BE2C (cell line): ENCODE data around the gene NDUFS5.
"Not testable (repeated sequence)": the region's sequence is repeated elsewhere in the genome, so short reads cannot be mapped to it uniquely, and the experiment has no call there.

Experiments
- DNase-seq: peaks from one replicate; pipeline ENCODE4 v3.0.0-alpha.2; 2020
- H3K27me3 ChIP-seq: fragments of 250-450 bp; sonication (Bioruptor Pico); 2 replicates; pipeline ENCODE4 v1.5.1; 2020; ENCODE audit warnings: mild to moderate bottlenecking
- H3K36me3 ChIP-seq: fragments of 250-450 bp; sonication (Bioruptor Pico); 2 replicates; pipeline ENCODE4 v1.5.1; 2020; ENCODE audit warnings: mild to moderate bottlenecking
- H3K4me1 ChIP-seq: fragments of 250-450 bp; sonication (Bioruptor Pico); 2 replicates; pipeline ENCODE4 v1.5.1; 2020
- H3K4me3 ChIP-seq: 2 replicates; pipeline ENCODE4 v1.5.1; 2011; ENCODE audit warnings: low read depth, low read length
- H3K9me3 ChIP-seq: fragments of 250-450 bp; sonication (Bioruptor Pico); 2 replicates; pipeline ENCODE4 v1.5.1; 2020
- TF ChIP-seq, protein P1 (sequence below): IDR thresholded peaks from 2 replicates; pipeline ENCODE4 v1.5.1; 2012; ENCODE audit warnings: mild to moderate bottlenecking, low read depth, low read length

The NDUFS5 gene

DNA sequence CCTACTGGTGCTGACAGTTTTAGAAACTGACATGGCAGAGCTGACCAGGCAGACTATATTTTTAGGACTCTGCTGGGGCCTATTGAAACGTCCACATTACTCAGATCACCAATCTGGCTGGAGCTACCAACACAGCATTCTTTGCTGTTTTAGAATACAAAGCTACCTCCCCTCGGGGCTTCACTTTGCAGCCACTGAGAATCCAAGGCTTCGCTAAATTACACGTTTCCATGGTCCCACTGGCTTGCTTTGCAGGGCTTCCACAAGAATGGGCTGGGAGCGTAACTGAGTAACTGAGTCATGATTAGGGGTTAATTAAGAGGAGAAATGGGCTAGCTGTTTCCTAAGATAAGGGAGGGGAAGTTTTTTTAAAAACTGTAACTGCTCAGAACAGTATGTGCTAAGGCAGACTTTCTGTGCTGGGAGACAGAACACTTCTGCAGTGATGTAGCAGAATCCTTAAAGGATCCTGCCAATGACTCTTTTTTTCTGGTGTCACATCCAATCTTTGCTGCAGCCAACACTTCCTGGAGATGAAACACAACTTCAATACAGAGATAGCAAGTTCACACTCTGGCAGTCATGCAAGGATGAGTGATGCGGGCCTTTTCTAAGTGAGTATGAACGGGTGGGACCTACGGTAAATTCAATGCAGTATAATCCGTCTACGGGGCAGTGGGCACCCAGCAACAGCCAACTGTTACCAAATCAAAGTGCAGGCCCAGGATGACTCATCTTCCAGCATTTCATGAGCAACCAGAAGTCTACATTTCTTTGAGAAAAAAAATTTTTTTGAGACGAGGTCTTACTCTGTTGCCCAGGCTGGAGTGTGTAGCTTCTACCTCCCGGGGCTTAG is 21.5 kb downstream of the NDUFS5 start:
- H3K4me3 ChIP-seq = no peak overlapping the region
- TF ChIP-seq, protein P1, sequence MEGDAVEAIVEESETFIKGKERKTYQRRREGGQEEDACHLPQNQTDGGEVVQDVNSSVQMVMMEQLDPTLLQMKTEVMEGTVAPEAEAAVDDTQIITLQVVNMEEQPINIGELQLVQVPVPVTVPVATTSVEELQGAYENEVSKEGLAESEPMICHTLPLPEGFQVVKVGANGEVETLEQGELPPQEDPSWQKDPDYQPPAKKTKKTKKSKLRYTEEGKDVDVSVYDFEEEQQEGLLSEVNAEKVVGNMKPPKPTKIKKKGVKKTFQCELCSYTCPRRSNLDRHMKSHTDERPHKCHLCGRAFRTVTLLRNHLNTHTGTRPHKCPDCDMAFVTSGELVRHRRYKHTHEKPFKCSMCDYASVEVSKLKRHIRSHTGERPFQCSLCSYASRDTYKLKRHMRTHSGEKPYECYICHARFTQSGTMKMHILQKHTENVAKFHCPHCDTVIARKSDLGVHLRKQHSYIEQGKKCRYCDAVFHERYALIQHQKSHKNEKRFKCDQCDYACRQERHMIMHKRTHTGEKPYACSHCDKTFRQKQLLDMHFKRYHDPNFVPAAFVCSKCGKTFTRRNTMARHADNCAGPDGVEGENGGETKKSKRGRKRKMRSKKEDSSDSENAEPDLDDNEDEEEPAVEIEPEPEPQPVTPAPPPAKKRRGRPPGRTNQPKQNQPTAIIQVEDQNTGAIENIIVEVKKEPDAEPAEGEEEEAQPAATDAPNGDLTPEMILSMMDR = no peak
- no peaks in the 10 kb centered on the region for H3K4me1 ChIP-seq
- H3K27me3 ChIP-seq = no peaks in the 10 kb centered on the region
- DNase-seq = no peak
- no peaks in the 10 kb centered on the region for H3K9me3 ChIP-seq
- no peaks in the 10 kb centered on the region for H3K36me3 ChIP-seq

DNA sequence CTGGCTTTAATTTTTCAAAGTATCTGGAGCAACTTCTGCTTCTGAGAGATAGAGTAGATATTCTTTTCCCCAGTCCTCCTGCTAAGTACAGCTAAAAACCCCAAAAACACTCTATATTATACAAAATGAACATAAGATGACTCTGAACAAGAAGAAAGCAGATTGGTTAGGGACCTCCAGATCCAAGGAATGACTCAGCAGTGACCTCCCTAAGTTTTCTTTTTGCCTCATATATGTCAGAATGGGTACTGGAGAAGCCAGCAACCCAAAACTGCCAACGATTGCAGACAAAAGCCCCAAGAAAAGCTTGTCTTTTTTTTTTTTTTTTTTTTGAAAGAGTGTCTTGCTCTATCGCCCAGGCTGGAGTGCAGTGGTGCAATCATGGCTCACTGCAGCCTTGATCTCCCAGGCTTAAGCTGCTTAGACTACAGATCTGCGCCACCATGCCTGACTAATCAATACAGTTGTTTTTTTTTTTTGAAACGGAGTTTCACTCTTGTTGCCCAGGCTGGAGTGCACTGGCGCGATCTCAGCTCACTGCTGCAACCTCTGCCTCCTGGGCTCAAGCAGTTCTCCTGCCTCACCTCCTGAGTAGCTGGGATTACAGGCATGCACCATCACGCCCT is 22.7 kb downstream of the NDUFS5 start:
- H3K9me3 ChIP-seq = no peaks in the 10 kb centered on the region
- no peak overlapping the region for H3K4me3 ChIP-seq
- TF ChIP-seq, protein P1 = no peak
- H3K27me3 ChIP-seq = no peaks in the 10 kb centered on the region
- no peaks in the 10 kb centered on the region for H3K4me1 ChIP-seq
- DNase-seq = no peak
- no peaks in the 10 kb centered on the region for H3K36me3 ChIP-seq

DNA sequence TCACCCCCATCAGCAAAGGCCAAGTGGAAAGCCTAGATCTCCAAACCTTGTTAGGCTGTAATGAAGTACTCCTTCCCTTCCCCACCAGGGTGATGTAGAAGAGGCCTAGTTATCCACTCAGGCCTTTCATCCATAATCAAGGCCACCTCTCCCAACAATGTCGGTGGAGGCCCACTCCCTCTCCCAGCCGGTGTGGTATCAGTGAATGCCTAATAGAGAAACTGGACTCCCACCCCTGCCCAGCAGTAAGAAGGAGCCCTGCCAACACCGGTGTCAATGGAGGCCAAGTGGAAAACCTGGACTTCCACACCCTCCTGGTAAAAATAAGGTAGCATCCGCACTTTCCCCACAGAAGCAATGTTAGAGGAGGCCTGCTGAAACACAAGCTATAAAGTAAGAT is 23.9 kb downstream of the NDUFS5 start:
- Histone ChIP-seq H3K4me3 (no peak overlapping the region), H3K9me3 (no peaks in the 10 kb centered on the region), H3K4me1 (no peaks in the 10 kb centered on the region), H3K36me3 (no peaks in the 10 kb centered on the region), H3K27me3 (no peaks in the 10 kb centered on the region)
- TF ChIP-seq, protein P1 = no peak
- DNase-seq = no peak

DNA sequence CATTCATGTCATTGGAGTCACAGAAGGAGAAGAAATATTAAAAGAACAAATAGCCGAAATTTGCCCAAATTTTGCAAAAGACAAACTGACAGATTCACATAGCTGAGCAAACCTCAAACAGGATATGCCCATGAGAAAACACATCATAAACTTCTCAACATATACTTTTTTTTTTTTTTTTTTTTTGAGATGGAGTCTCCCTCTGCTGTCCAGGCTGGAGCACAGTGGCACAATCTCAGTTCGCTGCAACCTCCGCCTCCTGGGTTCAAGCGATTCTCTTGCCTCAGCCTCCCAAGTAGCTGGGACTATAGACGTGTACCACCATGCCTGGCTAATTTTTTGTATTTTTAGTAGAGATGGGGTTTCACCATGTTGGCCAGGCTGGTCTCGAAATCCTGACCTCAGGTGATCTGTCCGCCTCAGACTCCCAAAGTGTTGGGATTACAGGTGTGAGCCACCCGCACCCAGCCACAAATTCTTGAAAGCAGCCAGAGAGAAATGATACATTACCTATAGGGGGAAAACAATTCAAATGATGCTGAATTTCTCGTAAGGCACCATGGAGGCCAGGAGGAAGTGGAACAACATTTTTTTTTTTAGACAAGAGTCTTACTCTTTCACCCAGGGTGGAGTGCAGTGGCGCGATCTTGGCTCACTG is 25.2 kb downstream of the NDUFS5 start:
- not testable (repeated sequence) for DNase-seq, H3K4me3 ChIP-seq, H3K27me3 ChIP-seq, H3K4me1 ChIP-seq, H3K9me3 ChIP-seq, H3K36me3 ChIP-seq

DNA sequence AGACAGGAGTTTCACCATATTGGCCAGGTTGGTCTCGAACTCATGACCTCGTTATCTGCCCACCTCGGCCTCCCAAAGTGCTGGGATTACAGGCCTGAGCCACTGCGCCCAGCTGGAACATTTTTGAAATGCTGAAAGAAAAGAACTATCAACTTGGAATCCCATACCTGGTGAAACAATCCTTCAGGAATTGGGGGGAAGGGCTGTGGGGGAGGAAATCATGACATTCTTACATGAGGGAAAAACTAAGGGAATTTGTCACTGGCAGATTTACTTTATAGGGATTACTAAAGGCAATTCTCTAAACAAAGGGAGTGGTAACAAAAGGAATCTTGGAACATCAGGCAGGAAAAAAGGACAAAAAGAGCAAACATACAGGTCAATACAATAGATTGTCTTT is 25.8 kb downstream of the NDUFS5 start:
- no peak overlapping the region for H3K4me3 ChIP-seq
- TF ChIP-seq, protein P1 = no peak
- no peaks in the 10 kb centered on the region for H3K36me3 ChIP-seq
- no peak for DNase-seq
- no peaks in the 10 kb centered on the region for H3K9me3 ChIP-seq
- H3K27me3 ChIP-seq = no peaks in the 10 kb centered on the region
- no peaks in the 10 kb centered on the region for H3K4me1 ChIP-seq

DNA sequence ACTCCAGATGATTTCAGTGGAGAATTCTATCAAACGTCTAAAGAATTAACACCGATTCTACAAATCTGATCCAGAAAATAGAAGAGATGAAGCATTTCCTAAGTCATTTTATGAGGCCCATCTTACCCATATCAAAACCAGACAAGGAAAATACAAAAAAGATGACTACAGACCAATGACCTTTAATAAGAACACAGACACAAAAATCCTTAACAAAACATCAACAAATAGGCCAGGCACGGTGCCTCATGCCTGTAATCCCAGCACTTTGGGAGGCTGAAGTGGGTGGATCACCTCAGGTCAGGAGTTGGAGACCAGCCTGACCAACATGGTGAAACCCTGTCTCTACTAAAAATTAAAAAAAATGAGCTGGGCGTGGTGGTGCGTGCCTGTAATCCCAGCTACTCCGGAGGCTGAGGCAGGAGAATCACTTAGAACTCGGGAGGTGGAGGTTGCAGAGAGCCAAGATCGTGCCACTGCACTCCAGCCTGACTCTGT is 29.1 kb downstream of the NDUFS5 start:
- DNase-seq, H3K36me3 ChIP-seq, H3K9me3 ChIP-seq, H3K4me1 ChIP-seq, H3K27me3 ChIP-seq, H3K4me3 ChIP-seq: not testable (repeated sequence)

DNA sequence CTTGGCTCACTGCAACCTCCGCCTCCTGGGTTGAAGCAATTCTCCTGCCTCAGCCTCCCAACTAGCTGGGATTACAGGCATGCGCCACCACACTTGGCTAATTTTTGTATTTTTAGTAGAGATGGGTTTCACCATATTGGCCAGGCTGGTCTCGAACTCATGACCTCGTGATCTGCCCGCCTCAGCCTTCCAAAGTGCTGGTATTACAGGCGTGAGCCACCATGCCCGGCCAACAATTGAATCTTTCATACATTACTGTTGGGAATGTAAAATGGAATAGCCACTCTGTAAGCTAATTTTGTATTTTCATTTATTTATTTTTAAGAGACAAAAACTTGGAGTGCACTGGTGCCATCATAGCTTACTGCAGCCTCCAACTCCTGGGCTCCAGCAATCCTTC is 35.4 kb downstream of the NDUFS5 start:
- not testable (repeated sequence) for H3K4me3 ChIP-seq, H3K4me1 ChIP-seq, H3K27me3 ChIP-seq, H3K36me3 ChIP-seq, DNase-seq, H3K9me3 ChIP-seq
